ENCODE results near the gene BAZ2B.

DNA sequence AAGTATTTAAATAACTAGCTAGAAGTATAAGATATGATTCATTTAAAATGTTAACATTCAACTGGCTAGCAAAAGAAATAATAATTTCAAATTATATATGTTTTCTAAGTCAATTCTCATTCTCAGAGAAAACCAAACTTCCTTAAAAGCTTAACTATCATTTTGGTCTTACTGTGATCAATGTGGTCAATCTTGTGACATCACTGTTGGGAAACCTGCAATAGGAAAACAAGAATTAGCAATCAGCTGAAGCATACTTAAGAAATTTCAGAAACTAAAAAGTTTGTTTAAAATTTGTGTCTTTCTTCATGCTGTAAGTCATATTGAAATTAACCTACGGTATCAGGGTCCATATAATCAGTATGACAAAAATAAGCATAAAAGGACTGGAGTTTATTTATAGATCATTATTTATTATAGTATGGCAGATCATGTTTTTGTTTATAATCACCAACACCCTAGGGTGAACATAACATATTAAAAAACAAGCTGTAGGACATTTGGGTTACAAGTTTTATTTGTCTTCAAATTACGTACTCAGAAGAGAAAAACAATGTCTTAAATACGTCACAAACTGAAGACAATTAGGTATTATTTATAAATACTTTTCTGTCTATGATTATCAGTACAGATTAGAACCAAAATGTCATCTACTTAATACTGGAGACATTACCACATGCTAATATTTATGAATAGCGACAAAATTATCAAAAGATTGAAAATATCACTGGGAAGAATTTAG, 60.5 kb downstream of the BAZ2B start:
- TF ChIP-seq, protein P1, sequence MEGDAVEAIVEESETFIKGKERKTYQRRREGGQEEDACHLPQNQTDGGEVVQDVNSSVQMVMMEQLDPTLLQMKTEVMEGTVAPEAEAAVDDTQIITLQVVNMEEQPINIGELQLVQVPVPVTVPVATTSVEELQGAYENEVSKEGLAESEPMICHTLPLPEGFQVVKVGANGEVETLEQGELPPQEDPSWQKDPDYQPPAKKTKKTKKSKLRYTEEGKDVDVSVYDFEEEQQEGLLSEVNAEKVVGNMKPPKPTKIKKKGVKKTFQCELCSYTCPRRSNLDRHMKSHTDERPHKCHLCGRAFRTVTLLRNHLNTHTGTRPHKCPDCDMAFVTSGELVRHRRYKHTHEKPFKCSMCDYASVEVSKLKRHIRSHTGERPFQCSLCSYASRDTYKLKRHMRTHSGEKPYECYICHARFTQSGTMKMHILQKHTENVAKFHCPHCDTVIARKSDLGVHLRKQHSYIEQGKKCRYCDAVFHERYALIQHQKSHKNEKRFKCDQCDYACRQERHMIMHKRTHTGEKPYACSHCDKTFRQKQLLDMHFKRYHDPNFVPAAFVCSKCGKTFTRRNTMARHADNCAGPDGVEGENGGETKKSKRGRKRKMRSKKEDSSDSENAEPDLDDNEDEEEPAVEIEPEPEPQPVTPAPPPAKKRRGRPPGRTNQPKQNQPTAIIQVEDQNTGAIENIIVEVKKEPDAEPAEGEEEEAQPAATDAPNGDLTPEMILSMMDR (IDR thresholded peaks at IDR 0.05; ENCODE audit: insufficient read depth, low read length, poor library complexity, severe bottlenecking) = no peak
- TF ChIP-seq EZH2phosphoT487 (conservative IDR thresholded peaks at IDR 0.05; ENCODE audit: low read length) = no peak

Measured in SU-DHL-6 (cell line).